Measurements from ENCODE around the gene MIAT. TPM values are rescaled to one million over a fixed set of nuclear protein-coding genes. Genes with fewer than 3 reads are reported as not detected.

Gene MIAT
- total and polyA plus RNA-seq, 2 of the 13 experiments (the other 11 are each of a cell fraction or from before 2014, with no cell fraction given), result 0.04 TPM; not detected in 1

- H3K79me2 ChIP-seq (ENCODE audit: insufficient read depth, low read length), result no peaks in the 10 kb centered on the region
- no peak overlapping the region for H3K4me2 ChIP-seq (ENCODE audit: low read depth, low read length)
- intact Hi-C loops (cut with micrococcal nuclease; ENCODE audit: unreplicated experiment), result no loop called here
- H4K20me1 ChIP-seq (ENCODE audit: insufficient read depth, low read length), result no peaks in the 10 kb centered on the region
- no peaks in the 10 kb centered on the region for H3K4me1 ChIP-seq (ENCODE audit: insufficient read depth, low read length)
- H3K9me3 ChIP-seq (ENCODE audit: low read length), result no peaks in the 10 kb centered on the region
- H3K9ac ChIP-seq (ENCODE audit: insufficient read depth, low read depth, low read length), result no peak overlapping the region
- FAIRE-seq (no peak), ATAC-seq (no peak), DNase-seq (ENCODE audit: low spot score) (no peak)
- POLR2A ChIA-PET, result no interaction called here
- H3K4me3 ChIP-seq (replicated peaks in 1 of 3; ENCODE audit: insufficient read depth in 1 of 3, low read depth in 2 of 3, low read length in 3 of 3), result no peak overlapping the region
- BruUV-seq (replicated peaks), result no TSS peak
- H3K36me3 ChIP-seq (replicated peaks in 1 of 2; ENCODE audit: control insufficient read depth in 1 of 2, insufficient read depth in 2 of 2, low read length in 2 of 2), result no peaks in the 10 kb centered on the region
- in situ Hi-C loops (cut with HindIII; ENCODE audit: extremely low pct_ligation_motif_present, low pct_unique_long_range_greater_than_20kb), result no loop called here
- H3K27me3 ChIP-seq (ENCODE audit: control insufficient read depth in 1 of 2, insufficient read depth in 2 of 2, low read length in 2 of 2), result no peaks in the 10 kb centered on the region
- no peak overlapping the region for H2AFZ ChIP-seq (ENCODE audit: low read length)
- no peak overlapping the region for H3K27ac ChIP-seq (ENCODE audit: extremely low read length, insufficient read depth, low read length)
- CTCF ChIA-PET (ENCODE audit: low intra/inter-chr PET ratio, low total read pairs), result no interaction called here
- WGBS (ENCODE audit: low lambda C conversion rate), result 18% methylated on average over 1 of the region's 1 CpG
- TF ChIP-seq ZUFSP (CRISPR knock-in tag; IDR thresholded peaks at IDR 0.05; ENCODE audit: borderline replicate concordance) (no peak), ZBTB43 (CRISPR knock-in tag; conservative IDR thresholded peaks at IDR 0.05) (no peak), ZMYM2 (CRISPR knock-in tag; IDR thresholded peaks at IDR 0.05) (no peak), RBM39 (IDR thresholded peaks at IDR 0.05; ENCODE audit: low read depth, low read length, poor library complexity, severe bottlenecking) (no peak), YY1 (IDR thresholded peaks at IDR 0.05; ENCODE audit: insufficient read depth, insufficient replicate concordance, low read depth, low read length) (no peak), THYN1 (CRISPR knock-in tag; IDR thresholded peaks at IDR 0.05; ENCODE audit: borderline replicate concordance, low read depth) (no peak), RBAK (CRISPR knock-in tag; IDR thresholded peaks at IDR 0.05) (no peak), NFATC3 (CRISPR knock-in tag; IDR thresholded peaks at IDR 0.05) (no peak), KLF11 (CRISPR knock-in tag; IDR thresholded peaks at IDR 0.05) (no peak), SNAPC4 (CRISPR knock-in tag; IDR thresholded peaks at IDR 0.05) (no peak), SP140L (CRISPR knock-in tag; IDR thresholded peaks at IDR 0.05; ENCODE audit: borderline replicate concordance) (no peak), GZF1 (CRISPR knock-in tag; IDR thresholded peaks at IDR 0.05) (no peak)
- TF ChIP-seq, protein P1, sequence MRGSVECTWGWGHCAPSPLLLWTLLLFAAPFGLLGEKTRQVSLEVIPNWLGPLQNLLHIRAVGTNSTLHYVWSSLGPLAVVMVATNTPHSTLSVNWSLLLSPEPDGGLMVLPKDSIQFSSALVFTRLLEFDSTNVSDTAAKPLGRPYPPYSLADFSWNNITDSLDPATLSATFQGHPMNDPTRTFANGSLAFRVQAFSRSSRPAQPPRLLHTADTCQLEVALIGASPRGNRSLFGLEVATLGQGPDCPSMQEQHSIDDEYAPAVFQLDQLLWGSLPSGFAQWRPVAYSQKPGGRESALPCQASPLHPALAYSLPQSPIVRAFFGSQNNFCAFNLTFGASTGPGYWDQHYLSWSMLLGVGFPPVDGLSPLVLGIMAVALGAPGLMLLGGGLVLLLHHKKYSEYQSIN (CRISPR knock-in tag; IDR thresholded peaks at IDR 0.05; ENCODE audit: borderline replicate concordance), result no peak
- TF ChIP-seq, protein P2, sequence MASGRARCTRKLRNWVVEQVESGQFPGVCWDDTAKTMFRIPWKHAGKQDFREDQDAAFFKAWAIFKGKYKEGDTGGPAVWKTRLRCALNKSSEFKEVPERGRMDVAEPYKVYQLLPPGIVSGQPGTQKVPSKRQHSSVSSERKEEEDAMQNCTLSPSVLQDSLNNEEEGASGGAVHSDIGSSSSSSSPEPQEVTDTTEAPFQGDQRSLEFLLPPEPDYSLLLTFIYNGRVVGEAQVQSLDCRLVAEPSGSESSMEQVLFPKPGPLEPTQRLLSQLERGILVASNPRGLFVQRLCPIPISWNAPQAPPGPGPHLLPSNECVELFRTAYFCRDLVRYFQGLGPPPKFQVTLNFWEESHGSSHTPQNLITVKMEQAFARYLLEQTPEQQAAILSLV (CRISPR knock-in tag; IDR thresholded peaks at IDR 0.05; ENCODE audit: borderline replicate concordance), result no peak
Observed at GRCh38 chr22:26701323-26701722, 43.9 kb downstream of the MIAT start.
